Urinary bladder (tissue), 2 donors: ENCODE data around the gene DYRK1A. TPM values are rescaled to one million over a fixed set of nuclear protein-coding genes. Genes with fewer than 3 reads are reported as not detected.

Experiments used
- polyA plus RNA-seq: library from polyadenylated mRNA; stranded (reverse); fragments of 200-250 nt; gene quantifications from one replicate; pipeline ENCODE4 v1.2.3, GENCODE V29; 2013
- total RNA-seq: library from RNA; depleted of rRNA; stranded (reverse); fragments of >200 nt; gene quantifications from one replicate; pipeline ENCODE4 v1.2.3, GENCODE V29; 2014
- donor health status: healthy.

The DYRK1A gene
- total and polyA plus RNA-seq, 2 donors = 29.0 to 132 TPM

Other genes with a start within 250 kb of the DYRK1A start
- gene VPS26C, start 99.4 kb upstream of the DYRK1A start, total RNA-seq = 47.3 TPM
- gene VPS26C, start 99.4 kb upstream of the DYRK1A start, polyA plus RNA-seq = 37.2 TPM